Daoy (cell line): ENCODE data around the gene TRIM59. TPM values are rescaled to one million over a fixed set of nuclear protein-coding genes. Genes with fewer than 3 reads are reported as not detected.
"Not testable (repeated sequence)": the region's sequence is repeated elsewhere in the genome, so short reads cannot be mapped to it uniquely, and the experiment has no call there.

ENCODE experiments used
- DNase-seq: peaks from one replicate; pipeline ENCODE4 v3.0.0-alpha.2; 2015; ENCODE audit warnings: low read depth
- total RNA-seq: library from RNA; depleted of rRNA; stranded (reverse); fragments of >200 nt; shearing (Covaris generic); gene quantifications from 2 replicates; pipeline ENCODE4 v1.2.3, GENCODE V29; 2014

Gene TRIM59
- total RNA-seq, 1 experiment from 2014 or later: 6.2 TPM

DNA sequence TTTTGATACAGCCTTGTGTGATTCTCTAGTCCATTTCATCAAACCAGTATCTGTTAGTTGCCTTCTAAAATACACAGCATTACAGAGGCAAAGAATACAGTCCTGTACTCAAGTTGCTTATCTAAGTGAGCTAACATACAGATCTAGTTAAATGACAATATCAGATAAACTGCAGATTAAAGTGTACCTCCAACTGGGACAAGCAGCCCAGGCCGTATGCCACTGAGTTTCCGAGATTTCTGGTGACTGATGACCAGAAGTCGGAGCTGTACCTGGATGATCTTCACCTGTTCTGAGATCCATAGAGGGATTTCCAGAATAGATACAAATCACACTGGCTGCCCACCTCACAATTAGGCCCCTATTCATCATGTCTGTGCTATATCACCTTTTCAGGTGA lies 6.3 kb upstream of the TRIM59 start:
- DNase-seq: no peak

DNA sequence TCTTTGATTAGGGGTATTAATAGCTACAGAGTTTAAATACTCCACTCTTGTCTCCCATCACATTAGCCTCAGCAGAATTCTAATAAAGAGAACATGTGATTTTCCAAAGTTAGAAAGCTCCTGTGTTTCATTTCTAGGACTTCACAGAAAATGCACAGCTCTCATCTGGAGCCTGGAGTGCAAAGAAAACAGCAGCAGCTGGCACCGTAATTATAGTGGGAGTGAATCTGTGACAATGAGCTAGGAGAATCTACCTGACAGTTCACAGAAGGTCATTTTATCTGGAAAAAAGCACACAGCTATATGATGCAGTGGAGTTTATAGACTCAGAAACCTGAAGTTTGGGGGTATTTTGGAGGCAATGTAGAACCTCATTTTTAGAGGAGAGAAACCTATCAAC lies 5.4 kb upstream of the TRIM59 start:
- no peak for DNase-seq

DNA sequence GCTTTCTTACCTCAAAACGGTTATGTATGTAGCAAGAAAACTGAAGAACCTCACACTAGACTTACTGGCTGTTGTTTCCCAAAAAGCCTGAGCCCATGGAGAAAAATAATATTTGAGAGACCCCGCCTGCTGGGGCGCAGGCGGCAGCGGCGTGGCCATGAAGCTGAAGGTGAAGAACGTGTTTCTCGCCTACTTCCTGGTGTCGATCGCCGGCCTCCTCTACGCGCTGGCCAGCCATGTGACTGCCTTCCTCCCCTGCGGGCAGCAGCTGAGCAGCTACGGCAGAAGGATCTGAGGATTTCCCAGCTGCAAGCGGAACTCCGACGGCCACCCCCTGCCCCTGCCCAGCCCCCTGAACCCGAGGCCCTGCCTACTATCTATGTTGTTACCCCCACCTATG lies 2.7 kb upstream of the TRIM59 start:
- not testable (repeated sequence) for DNase-seq

DNA sequence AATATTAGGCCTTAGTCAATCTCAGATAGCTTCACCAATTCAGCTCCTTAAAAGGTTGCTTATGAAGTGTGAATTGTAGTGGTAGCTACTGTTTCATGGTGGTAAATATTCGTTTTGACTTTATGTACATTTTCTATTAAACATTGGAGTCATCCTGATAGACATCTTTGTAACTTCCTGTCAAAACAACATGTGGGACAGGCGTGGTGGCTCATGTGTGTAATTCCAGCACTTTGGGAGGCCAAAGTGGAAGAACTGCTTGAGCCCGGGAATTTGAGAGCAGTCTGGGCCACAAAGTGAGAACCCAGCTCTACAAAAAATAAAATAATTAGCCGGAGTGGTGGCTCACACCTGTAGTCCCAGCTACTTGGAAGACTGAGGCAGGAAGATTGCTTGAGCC lies 2.0 kb upstream of the TRIM59 start:
- peak; percentile 17 for DNase-seq

DNA sequence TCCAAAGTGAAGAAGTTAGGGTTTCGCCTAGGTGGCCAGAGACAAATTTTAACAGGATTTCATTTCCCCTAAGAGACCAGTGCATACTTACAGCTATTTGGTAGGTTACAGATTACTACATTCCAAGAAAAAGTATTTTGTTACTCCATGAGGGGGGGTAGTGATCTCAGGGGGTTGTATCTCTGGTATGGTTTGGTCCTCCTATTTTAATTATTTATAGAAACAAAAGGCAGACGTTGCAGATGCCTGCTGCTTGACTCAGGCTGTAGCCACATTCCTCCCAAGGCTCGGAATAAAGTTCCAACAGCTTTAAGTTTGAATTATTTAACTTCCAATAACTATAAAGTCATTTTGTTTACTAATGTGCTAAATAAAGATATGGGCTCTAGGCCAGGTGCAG lies 1.3 kb upstream of the TRIM59 start:
- no peak for DNase-seq

DNA sequence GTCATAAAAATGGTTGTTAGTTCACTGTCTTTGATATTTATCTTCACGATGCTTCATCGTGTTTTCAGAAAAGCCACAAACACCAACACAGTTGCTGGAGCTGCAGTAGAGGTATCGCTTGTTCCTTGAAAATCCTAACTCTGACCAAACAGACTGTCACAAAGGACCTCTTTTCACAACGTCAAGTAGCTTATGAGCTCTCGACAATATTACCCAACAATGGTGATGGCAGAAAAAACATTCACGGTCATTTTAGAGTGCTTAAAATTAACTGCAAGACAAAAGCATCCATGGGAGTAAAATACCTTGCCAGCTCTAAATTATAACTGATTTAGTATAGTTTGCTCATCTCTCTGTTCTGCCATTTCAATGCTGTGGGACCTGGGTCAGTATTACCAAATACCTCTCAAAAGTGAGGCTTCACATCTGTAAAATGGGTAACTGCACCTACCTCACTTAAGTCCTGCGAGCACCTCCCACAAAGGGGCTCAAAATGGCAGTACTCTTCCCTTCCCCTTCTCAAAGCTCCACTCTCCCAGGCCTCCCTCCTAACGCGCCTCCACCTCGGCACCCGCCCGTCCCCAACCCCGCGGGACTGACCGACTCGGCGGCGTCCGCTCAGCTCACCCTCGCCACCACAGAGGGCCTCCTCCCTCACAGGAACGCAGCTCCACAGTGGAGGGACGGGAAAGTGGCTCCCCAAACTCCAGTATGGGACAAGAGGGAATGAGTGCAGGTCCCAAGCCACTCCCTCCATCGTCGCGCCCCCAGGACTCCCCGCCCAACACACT lies 546 bp downstream of the TRIM59 start:
- no peak for DNase-seq

DNA sequence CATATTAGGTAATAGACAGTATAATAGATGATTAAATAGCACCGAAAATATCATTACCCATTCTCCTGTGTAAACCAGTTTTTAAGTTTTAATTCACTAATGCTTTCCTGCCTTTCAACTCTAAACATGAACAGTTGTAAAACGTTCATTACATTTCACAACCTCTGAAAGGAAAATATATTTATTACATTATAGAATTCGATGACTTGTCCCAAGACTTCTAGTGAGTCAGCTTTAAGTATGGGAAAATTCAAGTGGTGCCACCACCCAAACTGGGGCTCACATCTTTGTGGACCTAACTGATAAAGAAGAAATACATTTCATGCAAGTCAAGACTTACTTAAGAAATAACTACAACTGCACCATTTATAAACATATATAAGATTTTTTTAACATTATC lies 2.0 kb downstream of the TRIM59 start:
- DNase-seq: no peak

DNA sequence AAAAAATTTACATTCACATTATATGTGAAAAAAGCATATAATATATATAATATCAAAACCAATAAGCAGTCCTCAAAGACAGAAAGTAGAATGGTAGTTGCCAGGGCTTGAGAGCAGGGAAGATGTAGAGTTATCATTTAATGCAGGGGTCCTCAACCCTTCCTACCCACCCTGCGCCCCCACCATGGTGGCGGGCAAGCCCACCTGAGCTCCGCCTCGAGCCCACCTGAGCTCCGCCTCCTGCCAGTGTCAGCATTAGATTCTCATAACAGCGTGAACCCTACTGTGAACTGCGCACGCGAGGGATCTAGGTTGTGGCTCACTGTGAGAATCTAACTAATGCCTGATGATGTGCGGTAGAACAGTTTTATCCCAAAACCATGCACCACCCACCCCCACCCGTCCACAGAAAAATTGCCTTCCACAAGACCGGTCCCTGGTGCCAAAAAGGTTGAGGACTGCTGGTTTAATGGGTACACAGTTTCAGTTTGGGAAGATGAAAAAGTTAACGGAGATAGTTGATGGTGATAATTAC lies 3.0 kb downstream of the TRIM59 start:
- DNase-seq: no peak

DNA sequence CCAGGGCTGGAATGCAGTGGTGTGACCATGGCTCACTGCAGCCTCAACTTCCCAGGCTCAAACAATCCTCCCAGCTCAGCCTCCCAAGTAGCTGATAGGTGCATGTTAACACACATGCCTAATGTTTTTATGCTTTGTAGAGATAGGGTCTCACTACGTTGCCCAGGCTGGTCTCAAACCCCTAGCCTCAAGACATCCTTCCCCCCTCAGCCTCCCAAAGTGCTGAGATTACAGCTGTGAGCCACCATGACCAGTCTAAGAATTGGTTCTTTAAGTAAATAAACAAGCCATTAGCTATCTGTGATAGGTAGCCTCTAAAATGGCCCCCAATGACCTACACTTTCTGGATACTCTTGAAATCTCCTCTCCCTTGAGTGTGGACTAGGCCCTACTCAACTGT lies 3.7 kb downstream of the TRIM59 start:
- no peak for DNase-seq

DNA sequence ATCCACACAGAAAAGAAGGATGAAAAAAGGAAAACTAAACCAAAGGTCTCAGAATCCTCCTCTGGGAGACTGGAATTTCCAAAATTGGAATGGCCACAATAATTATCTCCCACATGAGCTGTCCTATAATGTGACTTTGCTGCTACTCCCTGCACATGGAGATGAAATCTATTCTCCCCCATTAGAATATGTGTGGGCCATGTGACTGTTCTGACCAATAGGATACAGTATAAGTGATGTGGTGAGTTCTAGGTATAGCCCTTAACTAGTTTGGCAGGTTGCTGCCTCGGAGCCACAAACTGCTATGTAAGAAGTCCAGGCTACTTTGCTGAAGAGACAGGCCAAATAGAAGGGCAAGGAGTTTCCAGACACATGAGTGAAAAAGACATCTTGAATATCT lies 5.2 kb downstream of the TRIM59 start:
- no peak for DNase-seq

DNA sequence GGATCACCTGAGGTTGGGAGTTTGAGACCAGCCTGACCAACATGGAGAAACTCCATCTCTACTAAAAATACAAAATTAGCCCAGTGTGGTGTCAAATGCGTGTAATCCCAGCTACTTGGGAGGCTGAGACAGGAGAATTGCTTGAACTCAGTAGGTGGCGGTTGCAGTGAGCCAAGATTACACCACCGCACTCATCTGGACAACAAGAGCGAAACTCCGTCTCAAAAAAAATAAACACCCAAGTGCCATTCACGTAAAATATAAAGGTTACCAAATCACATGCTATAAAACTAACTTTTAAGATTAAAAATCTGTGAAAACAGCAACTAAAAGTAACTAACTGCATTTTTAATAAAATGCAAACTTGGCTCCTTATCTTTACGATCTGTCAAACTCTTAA lies 8.9 kb downstream of the TRIM59 start:
- no peak for DNase-seq

DNA sequence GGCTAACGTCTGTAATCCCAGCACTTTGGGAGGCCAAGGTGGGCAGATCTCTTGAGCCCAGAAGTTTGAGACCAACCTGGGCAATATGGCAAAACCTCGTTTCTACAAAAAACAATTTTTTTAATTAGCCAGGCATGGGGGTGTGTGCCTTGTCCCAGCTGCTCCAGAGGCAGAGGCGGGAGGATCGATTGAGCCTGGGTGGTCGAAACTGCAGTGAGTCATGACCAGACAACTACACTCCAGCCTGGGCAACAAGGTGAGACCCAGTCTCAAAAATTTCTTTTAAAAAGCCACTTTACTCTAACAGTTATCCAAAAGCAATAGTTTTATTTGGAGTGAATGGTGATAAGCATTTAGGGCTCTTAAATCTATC lies 12.5 kb downstream of the TRIM59 start:
- DNase-seq: no peak

DNA sequence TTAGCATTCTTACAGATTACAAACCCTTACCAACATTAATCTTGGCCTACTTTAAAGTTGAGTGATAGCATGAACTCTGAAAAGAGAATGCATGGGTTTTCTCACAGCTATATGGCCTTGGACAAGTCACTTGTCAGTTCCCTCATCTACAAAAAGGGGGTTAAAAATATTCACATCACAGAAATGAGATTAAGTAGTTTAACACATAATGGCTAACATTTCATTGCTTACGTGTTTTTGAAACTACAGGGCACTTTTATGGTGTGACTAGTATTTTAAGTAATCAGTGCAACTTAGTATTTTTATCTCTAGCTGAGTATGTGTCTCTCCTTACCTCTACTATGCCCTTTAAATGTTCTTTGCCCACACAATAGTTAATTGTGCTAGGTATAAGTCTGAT lies 13.8 kb downstream of the TRIM59 start:
- DNase-seq: no peak

DNA sequence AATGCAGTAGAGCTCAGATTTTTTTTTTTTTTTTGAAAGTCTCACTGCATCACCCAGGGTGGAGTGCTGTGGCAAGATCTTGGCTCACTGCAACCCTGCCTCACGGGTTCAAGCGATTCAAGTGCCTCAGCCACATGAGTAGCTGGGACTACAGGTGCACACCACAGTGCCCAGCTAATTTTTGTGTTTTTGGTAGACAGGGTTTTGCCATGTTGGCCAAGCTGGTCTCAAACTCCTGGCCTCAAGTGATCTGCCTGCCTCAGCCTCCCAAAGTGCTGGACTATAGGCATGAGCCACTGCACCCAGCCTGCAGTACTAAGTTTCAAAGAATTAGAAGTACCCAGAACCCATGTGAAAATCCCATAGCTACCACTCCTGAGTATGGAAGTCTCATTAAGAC lies 14.5 kb downstream of the TRIM59 start:
- no peak for DNase-seq

DNA sequence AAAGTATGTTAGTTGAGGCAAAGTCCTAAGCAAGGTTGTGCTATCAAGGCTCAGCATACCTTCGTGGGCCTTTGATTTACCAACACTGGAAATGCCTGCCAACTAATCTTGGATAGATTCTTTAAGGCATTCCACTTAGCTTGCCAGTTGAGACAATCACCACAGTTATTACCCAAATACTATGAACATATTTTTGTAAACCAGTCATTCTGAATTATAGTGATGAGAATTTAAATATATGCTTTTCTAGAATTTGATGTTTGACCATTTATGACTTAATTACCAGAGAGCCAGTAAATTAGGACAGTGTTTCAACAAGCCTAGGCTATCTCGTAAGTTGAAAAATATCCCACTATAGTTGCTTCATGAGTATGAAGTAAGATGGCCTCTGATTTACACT lies 15.5 kb downstream of the TRIM59 start:
- DNase-seq: no peak

DNA sequence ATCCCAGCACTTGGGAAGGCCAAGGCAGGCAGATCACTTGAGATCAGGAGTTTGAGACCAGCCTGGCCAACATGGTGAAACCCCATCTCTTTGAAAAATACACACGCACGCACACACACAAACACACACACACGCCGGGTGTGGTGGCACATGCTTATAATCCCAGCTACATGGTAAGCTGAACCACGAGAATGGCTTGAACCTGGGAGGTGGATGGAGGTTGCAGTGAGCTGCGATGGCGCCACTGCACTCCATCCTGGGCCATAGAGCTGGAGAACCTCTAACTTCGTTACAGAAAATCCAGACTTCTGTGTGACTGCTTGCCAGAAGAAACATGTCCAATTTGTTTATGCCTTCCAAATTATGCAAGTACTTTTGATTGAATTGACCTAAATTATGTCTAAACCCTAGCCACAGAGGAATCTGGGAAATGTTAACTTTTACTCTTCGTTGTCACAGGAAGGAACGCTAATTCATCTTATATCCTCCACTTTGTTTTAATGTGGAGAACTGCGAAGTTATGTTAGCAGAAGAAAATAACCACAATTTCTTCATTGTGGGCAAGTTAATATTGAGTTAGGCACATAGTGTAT lies 21.7 kb downstream of the TRIM59 start:
- no peak for DNase-seq

DNA sequence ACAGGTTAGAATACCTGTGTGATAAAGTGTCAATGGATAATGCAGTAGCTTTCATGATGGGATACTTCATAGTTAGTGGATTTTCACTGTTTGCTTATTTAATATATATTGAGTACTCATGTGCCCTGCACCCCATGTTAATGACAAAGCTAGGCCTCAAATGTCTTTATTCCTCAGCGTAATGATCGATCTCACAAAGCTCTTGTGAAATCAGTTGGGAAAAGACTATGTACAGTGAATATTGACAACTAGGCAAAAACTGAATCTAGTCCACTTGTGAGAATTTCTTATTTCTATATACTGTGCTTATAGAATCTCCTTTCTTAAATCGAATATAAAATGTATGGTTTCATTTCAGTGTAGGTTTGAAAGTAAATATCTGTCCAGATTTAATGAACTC lies 32.3 kb downstream of the TRIM59 start:
- no peak for DNase-seq

DNA sequence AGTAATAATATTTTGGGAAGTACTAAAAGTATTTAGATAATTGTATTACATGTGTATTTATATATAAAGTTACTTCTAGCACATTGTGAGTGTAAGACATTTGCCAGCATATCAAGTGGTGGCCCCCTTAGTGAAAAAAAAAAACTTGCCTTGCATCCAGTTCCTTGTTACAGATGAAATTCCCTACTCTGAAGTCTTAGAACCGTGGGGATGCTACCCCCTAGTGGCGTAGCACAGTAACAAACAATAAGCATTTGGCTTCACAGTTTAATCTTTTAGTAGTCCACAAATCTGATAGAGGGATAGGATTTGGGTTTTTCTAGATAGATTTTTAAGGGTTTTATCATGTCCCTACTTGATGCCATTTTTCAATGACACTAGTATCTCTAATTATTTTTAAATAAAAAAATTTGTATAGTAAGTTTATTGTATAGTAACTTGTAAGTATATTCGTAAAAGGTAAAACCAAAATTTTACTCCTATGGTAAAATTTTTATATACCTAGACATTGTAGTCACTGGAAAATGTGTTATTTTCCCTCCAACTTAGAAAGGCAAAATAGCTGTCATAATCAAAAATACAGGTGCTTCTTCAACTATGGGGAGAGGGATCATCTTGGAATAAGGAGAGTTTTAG lies 35.9 kb downstream of the TRIM59 start:
- DNase-seq: peak; percentile 66

DNA sequence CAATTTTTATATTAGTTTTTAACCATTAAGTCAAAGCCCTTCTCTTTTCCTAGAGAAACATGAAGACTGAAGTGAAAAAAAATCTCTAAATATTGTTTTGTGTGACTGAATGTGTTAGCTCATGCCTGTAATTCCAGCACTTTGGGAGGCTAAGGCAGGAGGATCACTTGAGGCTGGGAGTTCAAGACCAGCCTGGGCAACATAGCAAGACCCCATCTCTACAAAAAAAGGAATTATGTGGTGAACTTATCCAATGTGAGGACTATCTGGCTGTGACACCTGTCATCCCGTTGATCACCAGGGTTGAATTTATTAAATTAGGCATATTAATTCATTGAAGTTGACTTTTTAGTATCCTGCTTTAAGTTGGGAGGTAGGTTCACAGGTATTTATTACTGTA lies 37.1 kb downstream of the TRIM59 start:
- no peak for DNase-seq

DNA sequence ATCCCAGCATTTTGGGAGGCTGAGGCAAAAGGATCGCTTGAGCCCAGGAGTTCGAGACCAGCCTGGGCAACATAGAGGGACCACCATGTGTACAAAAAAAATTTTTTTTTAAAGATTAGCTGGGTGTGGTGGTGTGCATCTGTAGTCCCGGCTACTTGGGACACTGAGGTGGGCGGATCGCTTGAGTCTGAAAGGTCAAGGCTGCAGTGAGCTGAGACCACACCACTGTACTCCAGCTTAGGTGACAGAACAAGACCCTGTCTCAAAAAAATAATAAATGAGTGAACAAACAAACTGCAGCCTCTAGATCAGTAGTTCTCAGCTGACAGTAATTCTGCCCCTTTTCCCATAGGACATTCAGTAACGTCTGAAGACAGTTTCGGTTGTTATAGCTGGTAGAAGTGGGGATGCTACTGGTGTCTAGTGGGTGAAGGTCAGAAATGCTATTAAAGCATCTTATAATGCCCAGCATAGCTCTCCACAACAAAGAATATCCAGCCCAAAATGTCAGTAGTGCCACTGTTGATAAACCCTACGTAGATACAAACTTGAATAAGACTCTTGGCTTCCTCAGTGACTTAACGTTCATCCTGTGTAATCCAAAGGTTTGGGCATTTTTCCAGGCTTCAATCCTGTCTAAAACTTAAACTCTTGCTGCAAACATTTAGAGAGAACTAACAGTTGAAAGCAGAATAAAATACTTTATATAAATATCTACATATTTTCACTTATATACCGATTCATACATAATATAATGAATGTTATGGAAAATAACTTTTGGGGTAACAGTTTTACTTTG lies 39.6 kb downstream of the TRIM59 start:
- DNase-seq: no peak

DNA sequence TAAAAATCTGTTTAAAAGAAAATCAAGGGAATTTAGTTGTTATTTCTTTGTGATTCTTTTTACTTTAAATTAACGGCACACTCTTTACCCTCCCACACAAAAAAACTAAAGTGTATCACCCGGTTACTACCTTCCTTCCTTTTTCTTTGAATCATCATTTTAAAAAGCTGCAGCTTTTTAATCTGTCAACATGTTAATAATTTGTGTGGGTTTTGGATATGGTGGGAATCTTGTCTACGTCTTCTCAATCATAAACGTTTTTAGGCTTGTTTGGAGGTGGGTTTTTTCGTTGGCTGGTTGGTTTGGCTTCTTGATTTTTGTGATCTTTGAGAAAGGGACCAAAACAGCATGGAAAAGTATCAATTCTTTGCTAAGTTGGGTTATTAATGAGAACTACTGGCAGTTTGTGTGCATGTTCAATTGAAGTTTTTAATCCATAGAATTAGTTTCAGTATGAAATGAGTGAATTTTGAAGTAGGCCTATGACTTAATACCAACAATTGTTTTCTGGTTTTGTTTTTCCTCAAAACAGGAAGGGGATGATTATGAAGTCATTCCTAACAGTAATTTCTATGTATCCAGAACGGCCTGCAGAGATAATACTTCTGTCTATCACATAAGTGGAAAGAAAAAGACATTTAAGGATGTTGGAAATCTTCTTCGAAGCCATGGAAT lies 45.7 kb downstream of the TRIM59 start:
- no peak for DNase-seq
